Measurements from ENCODE around the gene LCN1.

Gene LCN1

DNA sequence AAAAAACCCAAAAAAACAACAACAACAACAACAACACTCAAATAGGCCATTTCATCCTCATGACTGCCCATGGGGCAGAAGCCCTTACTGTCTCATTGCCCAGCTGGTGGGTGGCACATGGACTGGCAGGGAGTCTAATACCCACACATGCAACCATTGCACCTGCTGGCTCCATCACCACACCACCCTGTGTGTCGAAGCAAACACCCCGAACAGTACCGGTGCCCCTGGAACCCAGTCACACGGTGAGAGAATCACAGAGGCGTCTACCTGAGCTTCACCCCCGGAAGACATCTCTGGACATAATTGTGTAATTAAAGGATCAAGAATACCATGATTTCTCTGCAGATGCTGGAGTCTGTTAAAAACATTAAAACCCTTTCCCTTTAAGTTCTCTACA lies 46.8 kb downstream of the LCN1 start:
- TF ChIP-seq, protein P1, sequence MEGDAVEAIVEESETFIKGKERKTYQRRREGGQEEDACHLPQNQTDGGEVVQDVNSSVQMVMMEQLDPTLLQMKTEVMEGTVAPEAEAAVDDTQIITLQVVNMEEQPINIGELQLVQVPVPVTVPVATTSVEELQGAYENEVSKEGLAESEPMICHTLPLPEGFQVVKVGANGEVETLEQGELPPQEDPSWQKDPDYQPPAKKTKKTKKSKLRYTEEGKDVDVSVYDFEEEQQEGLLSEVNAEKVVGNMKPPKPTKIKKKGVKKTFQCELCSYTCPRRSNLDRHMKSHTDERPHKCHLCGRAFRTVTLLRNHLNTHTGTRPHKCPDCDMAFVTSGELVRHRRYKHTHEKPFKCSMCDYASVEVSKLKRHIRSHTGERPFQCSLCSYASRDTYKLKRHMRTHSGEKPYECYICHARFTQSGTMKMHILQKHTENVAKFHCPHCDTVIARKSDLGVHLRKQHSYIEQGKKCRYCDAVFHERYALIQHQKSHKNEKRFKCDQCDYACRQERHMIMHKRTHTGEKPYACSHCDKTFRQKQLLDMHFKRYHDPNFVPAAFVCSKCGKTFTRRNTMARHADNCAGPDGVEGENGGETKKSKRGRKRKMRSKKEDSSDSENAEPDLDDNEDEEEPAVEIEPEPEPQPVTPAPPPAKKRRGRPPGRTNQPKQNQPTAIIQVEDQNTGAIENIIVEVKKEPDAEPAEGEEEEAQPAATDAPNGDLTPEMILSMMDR (IDR thresholded peaks at IDR 0.05; ENCODE audit: low read depth, low read length) = no peak
- H3K4me3 ChIP-seq (replicated peaks in 1 of 2; ENCODE audit: low read depth in 2 of 2, low read length in 2 of 2) = no peak overlapping the region
- no peak for DNase-seq (ENCODE audit: low read depth in 2 of 2)

DNA sequence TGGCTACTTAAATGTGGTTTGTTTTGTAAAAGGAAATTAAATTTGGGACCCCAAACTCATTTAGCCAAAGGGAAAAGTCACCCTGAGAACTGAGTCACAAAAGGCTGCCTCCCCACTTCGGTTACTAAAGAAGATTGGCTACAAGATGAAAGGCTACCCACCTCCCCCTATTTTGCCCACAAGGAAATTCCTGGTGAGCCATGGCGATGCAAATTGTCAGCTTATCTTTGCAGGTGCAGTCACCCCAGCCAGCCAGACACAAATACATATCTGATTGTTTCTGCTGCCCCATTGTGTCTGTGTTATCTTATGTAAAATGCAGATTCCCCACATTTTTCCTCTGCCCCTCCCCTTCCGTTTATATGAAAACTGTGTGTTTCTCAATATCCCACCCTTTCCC lies 49.2 kb downstream of the LCN1 start:
- no peak overlapping the region for H3K4me3 ChIP-seq (replicated peaks in 1 of 2; ENCODE audit: low read depth in 2 of 2, low read length in 2 of 2)
- no peak for DNase-seq (ENCODE audit: low read depth in 2 of 2)
- TF ChIP-seq, protein P1 (IDR thresholded peaks at IDR 0.05; ENCODE audit: low read depth, low read length) = no peak

DNA sequence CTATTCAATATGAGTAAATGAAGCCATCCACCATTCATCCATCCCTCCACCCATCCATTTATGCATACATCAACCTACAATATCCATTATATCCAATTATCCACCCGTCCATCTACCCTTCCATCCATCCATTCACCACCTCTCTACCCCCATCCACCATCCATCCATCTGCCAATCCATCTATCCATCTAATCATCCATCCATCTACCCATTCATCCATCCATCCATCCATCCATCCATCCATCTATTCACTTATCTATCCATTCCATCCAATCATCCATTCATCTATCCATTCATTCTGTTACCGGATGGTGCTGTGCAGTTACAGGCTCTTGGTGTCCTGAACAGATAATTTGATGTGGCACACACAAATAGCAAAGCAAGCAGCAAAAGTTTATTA lies 51.0 kb downstream of the LCN1 start:
- TF ChIP-seq, protein P1 (IDR thresholded peaks at IDR 0.05; ENCODE audit: low read depth, low read length) = no peak
- DNase-seq (ENCODE audit: low read depth in 2 of 2) = no peak
- no peak overlapping the region for H3K4me3 ChIP-seq (replicated peaks in 1 of 2; ENCODE audit: low read depth in 2 of 2, low read length in 2 of 2)

DNA sequence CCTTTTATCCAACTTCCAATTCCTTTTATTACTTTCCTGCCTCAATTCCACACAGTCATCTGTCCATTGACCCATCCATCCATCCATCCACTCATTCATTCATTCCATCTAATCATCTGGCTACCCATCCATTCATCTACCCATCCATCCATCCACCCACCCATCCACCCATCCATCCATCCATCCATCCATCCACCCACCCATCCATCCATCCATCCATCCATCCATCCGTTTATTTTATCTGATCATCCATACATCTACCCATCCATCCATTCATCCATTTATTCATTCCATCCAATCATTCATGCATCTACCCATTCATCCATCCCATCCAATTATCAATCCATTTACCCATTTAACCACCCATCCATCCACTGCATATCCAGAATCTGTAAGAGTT lies 51.9 kb downstream of the LCN1 start:
- TF ChIP-seq, protein P1 (IDR thresholded peaks at IDR 0.05; ENCODE audit: low read depth, low read length) = no peak
- H3K4me3 ChIP-seq (replicated peaks in 1 of 2; ENCODE audit: low read depth in 2 of 2, low read length in 2 of 2) = no peak overlapping the region
- DNase-seq (ENCODE audit: low read depth in 2 of 2) = no peak

DNA sequence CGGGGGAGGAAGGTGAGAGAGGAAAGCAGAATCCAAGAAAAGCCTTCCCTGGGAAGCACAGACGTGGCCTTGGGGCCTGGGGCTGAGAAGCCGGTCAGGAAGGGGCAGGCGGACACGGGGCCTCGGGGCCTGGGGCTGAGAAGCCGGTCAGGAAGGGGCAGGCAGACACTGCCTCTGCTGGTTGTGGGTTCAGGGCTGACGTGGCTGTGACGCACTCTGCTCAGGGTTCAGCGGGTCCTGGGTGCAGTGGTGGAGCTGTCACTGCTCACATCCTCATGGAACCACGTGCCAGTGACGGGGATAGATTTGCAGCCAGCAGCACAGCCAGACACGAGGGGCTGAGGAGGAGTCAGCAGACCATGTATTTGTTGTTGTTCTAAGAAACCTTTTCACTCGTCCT lies 53.1 kb downstream of the LCN1 start:
- DNase-seq (ENCODE audit: low read depth in 2 of 2) = no peak
- H3K4me3 ChIP-seq (replicated peaks in 1 of 2; ENCODE audit: low read depth in 2 of 2, low read length in 2 of 2) = no peak overlapping the region
- TF ChIP-seq, protein P1 (IDR thresholded peaks at IDR 0.05; ENCODE audit: low read depth, low read length) = no peak

DNA sequence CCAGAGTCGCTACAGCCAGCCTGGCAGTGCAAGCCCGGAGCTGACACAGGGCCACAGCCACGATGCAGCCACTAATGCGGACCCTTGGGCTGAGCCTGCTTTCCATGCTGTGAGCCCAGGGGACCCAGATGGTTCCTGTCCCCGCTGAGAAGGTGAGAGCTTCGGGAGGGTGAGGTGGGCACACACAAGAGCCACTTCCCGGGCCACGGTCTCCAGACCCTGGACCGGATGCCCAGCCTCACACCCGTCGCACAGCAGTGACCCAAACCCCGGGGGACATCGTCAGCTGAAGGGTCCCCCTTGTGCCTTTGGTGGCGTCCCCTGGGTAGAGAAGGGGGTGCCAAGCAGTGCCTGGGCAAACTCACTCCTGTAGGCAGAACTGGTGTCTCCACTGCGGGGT lies 53.7 kb downstream of the LCN1 start:
- DNase-seq (ENCODE audit: low read depth in 2 of 2) = no peak
- H3K4me3 ChIP-seq (replicated peaks in 1 of 2; ENCODE audit: low read depth in 2 of 2, low read length in 2 of 2) = no peak overlapping the region
- TF ChIP-seq, protein P1 (IDR thresholded peaks at IDR 0.05; ENCODE audit: low read depth, low read length) = no peak

Measured in cardiac fibroblast (primary cell).